Calu3 (cell line): Measurements from ENCODE around the gene MRPL1. TPM values are rescaled to one million over a fixed set of nuclear protein-coding genes. Genes with fewer than 3 reads are reported as not detected.

Source experiments
- BruUV-seq: library from RNA; stranded (reverse); fragments of 400-500 nt; replicated peaks from 2 replicates; lab custom pipeline; 2021; lab: Mats Ljungman, UMichigan
- CTCF ChIA-PET: fragments of 300-600 bp; sonication (Branson Sonifier 250); formaldehyde crosslinking; loops from one replicate; lab custom pipeline; 2022; ENCODE audit warnings: antibody characterized with exemption; lab: Charles Lee
- DNase-seq: peaks from one replicate; pipeline ENCODE4 v3.0.0; 2022
- H3K27ac Mint-ChIP-seq: one replicate; pipeline ENCODE4 v1.8.0; 2022; ENCODE audit warnings: mixed read lengths; ENCODE audit not compliant: unreplicated experiment
- H3K27me3 Mint-ChIP-seq: one replicate; pipeline ENCODE4 v1.8.0; 2022; ENCODE audit warnings: mixed read lengths; ENCODE audit not compliant: unreplicated experiment
- H3K36me3 Mint-ChIP-seq: one replicate; pipeline ENCODE4 v1.8.0; 2022; ENCODE audit warnings: mild to moderate bottlenecking, moderate library complexity, mixed read lengths; ENCODE audit not compliant: insufficient read depth, unreplicated experiment
- H3K4me1 Mint-ChIP-seq: one replicate; pipeline ENCODE4 v1.8.0; 2022; ENCODE audit warnings: mild to moderate bottlenecking, low read depth, mixed read lengths; ENCODE audit not compliant: unreplicated experiment
- H3K4me3 Mint-ChIP-seq: one replicate; pipeline ENCODE4 v1.8.0; 2022; ENCODE audit warnings: mild to moderate bottlenecking, low read depth, moderate library complexity, mixed read lengths; ENCODE audit not compliant: unreplicated experiment
- H3K9me3 Mint-ChIP-seq: one replicate; pipeline ENCODE4 v1.8.0; 2022; ENCODE audit warnings: low read depth, mixed read lengths; ENCODE audit not compliant: unreplicated experiment
- CTCF ChIP-seq: fragments of 200-600 bp; IDR thresholded peaks from one replicate; pipeline ENCODE4 v1.8.0; 2022; ENCODE audit warnings: antibody characterized with exemption; ENCODE audit not compliant: unreplicated experiment
- intact Hi-C: fragments of 100-400 bp; cut with micrococcal nuclease; formaldehyde crosslinking; loops from one replicate; pipeline ENCODE4 v1.10.0; 2022; ENCODE audit not compliant: unreplicated experiment
- total RNA-seq: library from RNA; stranded (reverse); gene quantifications from 2 replicates; pipeline ENCODE4 v1.2.3, GENCODE V29; 2022

MRPL1 gene
- total RNA-seq, 1 experiment from 2014 or later: 29.3 TPM

GRCh38 chr4:77845400-77845799 lies 17.2 kb upstream of the MRPL1 start:
- DNase-seq: no peak
- CTCF ChIA-PET: interaction anchor here (0.8 kb wide), 1 partner anchor 214 kb away, joined by 7 read pairs; no protein-coding TSS in a partner anchor

GRCh38 chr4:77845929-77846328 lies 16.7 kb upstream of the MRPL1 start:
- DNase-seq: no peak
- CTCF ChIA-PET: interaction anchor here (0.8 kb wide), 1 partner anchor 214 kb away, joined by 7 read pairs; no protein-coding TSS in a partner anchor
- no TSS peak for BruUV-seq
- no peak for TF ChIP-seq CTCF
- intact Hi-C loops: no loop called here
- Mint-ChIP-seq H3K36me3 (no peaks in the 10 kb centered on the region), H3K27ac (no peak overlapping the region), H3K4me1 (no peaks in the 10 kb centered on the region), H3K9me3 (no peaks in the 10 kb centered on the region), H3K27me3 (no peaks in the 10 kb centered on the region), H3K4me3 (no peak overlapping the region)

More at GRCh38 chr4:77845400-77845799, 17.2 kb upstream of the MRPL1 start:
- H3K27me3 Mint-ChIP-seq: no peaks in the 10 kb centered on the region
- no peaks in the 10 kb centered on the region for H3K9me3 Mint-ChIP-seq
- no peaks in the 10 kb centered on the region for H3K4me1 Mint-ChIP-seq
- no peak overlapping the region for H3K27ac Mint-ChIP-seq
- H3K36me3 Mint-ChIP-seq: no peaks in the 10 kb centered on the region
- no peak for TF ChIP-seq CTCF
- H3K4me3 Mint-ChIP-seq: no peak overlapping the region
- no TSS peak for BruUV-seq
- intact Hi-C loops: no loop called here

GRCh38 chr4:77848508-77848907 lies 14.1 kb upstream of the MRPL1 start:
- intact Hi-C loops: no loop called here
- no peak for TF ChIP-seq CTCF
- Mint-ChIP-seq H3K27ac (no peak overlapping the region), H3K4me3 (no peak overlapping the region), H3K9me3 (no peaks in the 10 kb centered on the region), H3K27me3 (no peaks in the 10 kb centered on the region), H3K4me1 (no peaks in the 10 kb centered on the region), H3K36me3 (no peaks in the 10 kb centered on the region)
- no TSS peak for BruUV-seq
- DNase-seq: no peak
- CTCF ChIA-PET: no interaction called here

GRCh38 chr4:77849278-77849965 lies 13.2 kb upstream of the MRPL1 start:
- DNase-seq: no peak
- Mint-ChIP-seq H3K9me3 (no peaks in the 10 kb centered on the region), H3K27me3 (no peaks in the 10 kb centered on the region), H3K36me3 (no peaks in the 10 kb centered on the region), H3K4me3 (no peak overlapping the region), H3K4me1 (no peaks in the 10 kb centered on the region), H3K27ac (no peak overlapping the region)
- no TSS peak for BruUV-seq
- TF ChIP-seq CTCF: no peak
- intact Hi-C loops: no loop called here
- CTCF ChIA-PET: no interaction called here
